Liver (tissue), 9 donors: ENCODE data around the gene TAF1D. TPM values are rescaled to one million over a fixed set of nuclear protein-coding genes. Genes with fewer than 3 reads are reported as not detected.

Experiments used
- DNase-seq: peaks from one replicate; pipeline ENCODE4 v3.0.0-alpha.2; 2017; ENCODE audit warnings: low spot score
- H3K27ac ChIP-seq, 2 donors: one replicate each; pipeline ENCODE4 v1.7.0; 2013; ENCODE audit warnings: inconsistent platforms in 2 of 2, low read length in 2 of 2, control low read depth in 1 of 2, low read depth in 1 of 2, mild to moderate bottlenecking in 1 of 2
- H3K27me3 ChIP-seq, 4 donors: one replicate each; pipeline versions ENCODE4 v1.6.1 to v1.7.0; 2013; ENCODE audit warnings: low read length in 3 of 4, inconsistent platforms in 1 of 4, mild to moderate bottlenecking in 1 of 4, moderate library complexity in 1 of 4; ENCODE audit not compliant: control insufficient read depth in 4 of 4, insufficient read depth in 4 of 4
- H3K36me3 ChIP-seq, 4 donors: one replicate each; pipeline versions ENCODE4 v1.6.1 to v1.7.0; 2013; ENCODE audit warnings: low read length in 3 of 4, mild to moderate bottlenecking in 3 of 4, low read depth in 1 of 4, moderate library complexity in 1 of 4; ENCODE audit not compliant: control insufficient read depth in 4 of 4, insufficient read depth in 3 of 4
- H3K4me1 ChIP-seq, 4 donors: one replicate each; pipeline versions ENCODE4 v1.6.1 to v1.7.0; 2013; ENCODE audit warnings: low read length in 3 of 4, mild to moderate bottlenecking in 3 of 4, moderate library complexity in 1 of 4; ENCODE audit not compliant: control insufficient read depth in 4 of 4, insufficient read depth in 4 of 4
- H3K4me3 ChIP-seq, 3 donors: one replicate each; pipeline versions ENCODE4 v1.6.1 to v1.7.0; 2013; ENCODE audit warnings: low read length in 3 of 3, control low read depth in 1 of 3, low read depth in 1 of 3, mild to moderate bottlenecking in 1 of 3
- H3K9ac ChIP-seq, 2 donors: one replicate each; pipeline ENCODE4 v1.7.0; 2013; ENCODE audit warnings: low read length in 2 of 2, mild to moderate bottlenecking in 2 of 2, moderate library complexity in 2 of 2, control low read depth in 1 of 2, low read depth in 1 of 2
- H3K9me3 ChIP-seq, 4 donors: one replicate each; pipeline versions ENCODE4 v1.6.1 to v1.7.0; 2013; ENCODE audit warnings: low read length in 3 of 4; ENCODE audit not compliant: control insufficient read depth in 4 of 4
- ATF3 ChIP-seq: IDR thresholded peaks from 2 replicates; pipeline ENCODE4 v1.6.1; 2016; ENCODE audit warnings: antibody characterized with exemption
- CTCF ChIP-seq: fragments of 150-350 bp; IDR thresholded peaks from 2 replicates; pipeline ENCODE4 v1.5.1; 2017; ENCODE audit warnings: improper control_type of control experiment, low read depth, low read length; ENCODE audit not compliant: missing input control
- EGR1 ChIP-seq, 2 donors: IDR thresholded peaks; 2 replicates each; pipeline ENCODE4 v1.6.1; 2016 to 2018; ENCODE audit warnings: antibody characterized with exemption in 2 of 2, low read depth in 2 of 2
- FOXA1 ChIP-seq: IDR thresholded peaks from 2 replicates; pipeline ENCODE4 v1.6.1; 2016; ENCODE audit warnings: antibody characterized with exemption
- FOXA2 ChIP-seq: IDR thresholded peaks from 2 replicates; pipeline ENCODE4 v1.6.1; 2016; ENCODE audit warnings: antibody characterized with exemption
- GABPA ChIP-seq, 2 donors: IDR thresholded peaks in 1 of 2; conservative IDR thresholded peaks in 1 of 2; 2 replicates each; pipeline ENCODE4 v1.6.1; 2016; ENCODE audit warnings: antibody characterized with exemption in 2 of 2, mild to moderate bottlenecking in 1 of 2, moderate library complexity in 1 of 2
- HNF4A ChIP-seq, 2 donors: conservative IDR thresholded peaks; 2 replicates each; pipeline ENCODE4 v1.6.1; 2016; ENCODE audit warnings: antibody characterized with exemption in 2 of 2, mild to moderate bottlenecking in 2 of 2
- HNF4G ChIP-seq: IDR thresholded peaks from 2 replicates; pipeline ENCODE4 v1.6.1; 2016; ENCODE audit warnings: antibody characterized with exemption
- JUND ChIP-seq, 2 donors: IDR thresholded peaks; 2 replicates each; pipeline ENCODE4 v1.6.1; 2016; ENCODE audit warnings: antibody characterized with exemption in 2 of 2
- MAX ChIP-seq: IDR thresholded peaks from 2 replicates; pipeline ENCODE4 v1.6.1; 2016; ENCODE audit warnings: antibody characterized with exemption
- NR2F2 ChIP-seq: IDR thresholded peaks from 2 replicates; pipeline ENCODE4 v1.6.1; 2016; ENCODE audit warnings: antibody characterized with exemption
- RAD21 ChIP-seq, 2 donors: IDR thresholded peaks; 2 replicates each; pipeline ENCODE4 v1.6.1; 2016; ENCODE audit warnings: antibody characterized with exemption in 2 of 2, mild to moderate bottlenecking in 2 of 2
- REST ChIP-seq: IDR thresholded peaks from 2 replicates; pipeline ENCODE4 v1.6.1; 2016; ENCODE audit warnings: antibody characterized with exemption, mild to moderate bottlenecking
- RXRA ChIP-seq, 2 donors: IDR thresholded peaks; 2 replicates each; pipeline ENCODE4 v1.6.1; 2017 to 2018; ENCODE audit warnings: antibody characterized with exemption in 2 of 2, mild to moderate bottlenecking in 1 of 2
- SP1 ChIP-seq: IDR thresholded peaks from 2 replicates; pipeline ENCODE4 v1.6.1; 2018; ENCODE audit warnings: antibody characterized with exemption, mild to moderate bottlenecking
- TAF1 ChIP-seq: conservative IDR thresholded peaks from 2 replicates; pipeline ENCODE4 v1.6.1; 2016; ENCODE audit warnings: antibody characterized with exemption, mild to moderate bottlenecking
- YY1 ChIP-seq: IDR thresholded peaks from 2 replicates; pipeline ENCODE4 v1.6.1; 2016; ENCODE audit warnings: antibody characterized with exemption, mild to moderate bottlenecking
- ZBTB33 ChIP-seq: IDR thresholded peaks from 2 replicates; pipeline ENCODE4 v1.6.1; 2016; ENCODE audit warnings: antibody characterized with exemption
- WGBS: extraction: QIAGEN DNeasy Blood & Tissue Kit; methylation state at CpG from one replicate; pipeline ENCODE4 v1.1.7; 2013; 5-methylcytosine and 5-hydroxymethylcytosine counted together
- polyA plus RNA-seq, 2 donors: library from polyadenylated mRNA; stranded (reverse) in 1 of 2; unstranded in 1 of 2; fragments of 200-250 nt in 1 of 2; fragments of >200 nt in 1 of 2; fragmentation: Nextera tagmentation in 1 of 2; extraction: Ambion mirVana in 1 of 2; gene quantifications; one replicate each; pipeline versions ENCODE4 v1.2.1 to v1.2.3, GENCODE V29; 2013 to 2015
- total RNA-seq, 2 donors: library from RNA; depleted of rRNA; stranded (reverse); fragments of >200 nt; gene quantifications; one replicate each; pipeline ENCODE4 v1.2.3, GENCODE V29; 2014
- donor health status: healthy.
- donor health status: healthy.
- donor health status: healthy.
- donor health status: healthy.
- donor health status: healthy.

TAF1D gene
- total and polyA plus RNA-seq, 4 donors = 18.2 to 97.7 (median 29.7) TPM

- Histone ChIP-seq H3K4me1 (peaks cover 1 to 39% (median 31%) of the 10 kb centered on the region in 4 donors), H3K4me3 (peak overlapping the region; percentile 79 to 97 (median 83)), H3K27ac (no peak overlapping the region), H3K36me3 (peaks cover 0 to 35% (median 33%) of the 10 kb centered on the region in 4 donors), H3K27me3 (no peaks in the 10 kb centered on the region), H3K9ac (peak overlapping the region; percentile 26 to 95), H3K9me3 (no peaks in the 10 kb centered on the region)
- TF ChIP-seq FOXA1 = no peak
- TF ChIP-seq YY1 = no peak
- no peak for TF ChIP-seq FOXA2
- TF ChIP-seq CTCF = no peak
- TF ChIP-seq RAD21 (IDR thresholded peaks at IDR 0.05) = no peak
- TF ChIP-seq EGR1 (IDR thresholded peaks at IDR 0.05; ENCODE audit: low read depth in 2 of 2) = no peak
- TF ChIP-seq TAF1 = no peak
- no peak for TF ChIP-seq HNF4A (conservative IDR thresholded peaks at IDR 0.05)
- TF ChIP-seq SP1 = no peak
- TF ChIP-seq REST = no peak
- no peak for TF ChIP-seq RXRA (IDR thresholded peaks at IDR 0.05)
- TF ChIP-seq HNF4G = no peak
- TF ChIP-seq ZBTB33 = no peak
- no peak for TF ChIP-seq NR2F2
- no peak for TF ChIP-seq GABPA (IDR thresholded peaks at IDR 0.05 in 1 of 2, conservative IDR thresholded peaks at IDR 0.05 in 1 of 2)
- TF ChIP-seq MAX = no peak
- no peak for TF ChIP-seq ATF3
- TF ChIP-seq JUND (IDR thresholded peaks at IDR 0.05) = no peak
- DNase-seq = no peak
- WGBS = 15% methylated on average over 18 of the region's 18 CpGs
These were observed 1.1 kb downstream of the TAF1D start for GRCh38 chr11:93740031-93740729.
